CD8-positive, alpha-beta memory T cell (primary cell): ENCODE results near the gene LRRC42. TPM values are rescaled to one million over a fixed set of nuclear protein-coding genes. Genes with fewer than 3 reads are reported as not detected.

Experiments used
- CTCF ChIA-PET: fragments of 350-600 bp; sonication (Branson Sonifier 250); formaldehyde crosslinking; loops from one replicate; lab custom pipeline; 2021; ENCODE audit warnings: antibody characterized with exemption; lab: Charles Lee
- POLR2A ChIA-PET: fragments of 350-600 bp; sonication (Branson Sonifier 250); formaldehyde crosslinking; loops from one replicate; lab custom pipeline; 2021; ENCODE audit warnings: antibody characterized with exemption; lab: Charles Lee
- DNase-seq, 5 donors: peaks; one replicate each; pipeline versions ENCODE4 v3.0.0 to v3.0.0-alpha.2; 2020 to 2022; ENCODE audit warnings: mixed read lengths in 1 of 5
- H3K27ac ChIP-seq: one replicate; pipeline ENCODE4 v1.7.0; 2013; ENCODE audit warnings: low read depth, mild to moderate bottlenecking, low read length, moderate library complexity
- H3K27me3 ChIP-seq: 2 replicates; pipeline ENCODE4 v1.7.0; 2013; ENCODE audit warnings: low read length, mild to moderate bottlenecking; ENCODE audit not compliant: insufficient read depth, poor library complexity, severe bottlenecking
- H3K36me3 ChIP-seq: 2 replicates; pipeline ENCODE4 v1.7.0; 2013; ENCODE audit warnings: mild to moderate bottlenecking, low read length, moderate library complexity; ENCODE audit not compliant: insufficient read depth
- H3K4me1 ChIP-seq: 2 replicates; pipeline ENCODE4 v1.7.0; 2013; ENCODE audit warnings: mild to moderate bottlenecking, low read length, moderate library complexity; ENCODE audit not compliant: insufficient read depth
- H3K4me3 ChIP-seq: 2 replicates; pipeline ENCODE4 v1.7.0; 2013; ENCODE audit warnings: mild to moderate bottlenecking, low read length
- H3K9me3 ChIP-seq: 2 replicates; pipeline ENCODE4 v1.7.0; 2013; ENCODE audit warnings: mild to moderate bottlenecking, low read length
- H3K27ac Mint-ChIP-seq, 8 donors: one replicate each; pipeline ENCODE4 v1.8.0; 2020 to 2021; ENCODE audit warnings: mixed read lengths in 8 of 8, mild to moderate bottlenecking in 6 of 8, inconsistent platforms in 3 of 8, moderate library complexity in 3 of 8
- H3K27me3 Mint-ChIP-seq, 2 donors: one replicate each; pipeline ENCODE4 v1.8.0; 2020 to 2021; ENCODE audit warnings: mixed read lengths in 2 of 2, mild to moderate bottlenecking in 1 of 2, moderate library complexity in 1 of 2
- H3K36me3 Mint-ChIP-seq, 3 donors: one replicate each; pipeline ENCODE4 v1.8.0; 2020 to 2021; ENCODE audit warnings: mixed read lengths in 3 of 3, inconsistent platforms in 1 of 3, mild to moderate bottlenecking in 1 of 3
- H3K4me1 Mint-ChIP-seq, 3 donors: one replicate each; pipeline ENCODE4 v1.8.0; 2020 to 2021; ENCODE audit warnings: mixed read lengths in 3 of 3, inconsistent platforms in 1 of 3, mild to moderate bottlenecking in 1 of 3
- H3K4me3 Mint-ChIP-seq, 7 donors: one replicate each; pipeline ENCODE4 v1.8.0; 2020 to 2021; ENCODE audit warnings: mixed read lengths in 7 of 7, mild to moderate bottlenecking in 6 of 7, moderate library complexity in 4 of 7, inconsistent platforms in 2 of 7
- H3K9me3 Mint-ChIP-seq, 5 donors: one replicate each; pipeline ENCODE4 v1.8.0; 2020 to 2022; ENCODE audit warnings: mixed read lengths in 5 of 5, mild to moderate bottlenecking in 3 of 5, moderate library complexity in 2 of 5, inconsistent platforms in 1 of 5
- polyA plus RNA-seq: library from polyadenylated mRNA; unstranded; fragments of 300-500 nt; fragmentation: Illumina TruSeq; gene quantifications from one replicate; pipeline ENCODE4 v1.2.3, GENCODE V29; 2021
- total RNA-seq, 2 experiments: library from RNA; stranded (reverse); gene quantifications; one replicate each; pipeline ENCODE4 v1.2.3, GENCODE V29; 2021

LRRC42 gene
- total and polyA plus RNA-seq, 3 experiments from 2014 or later, result 8.3 to 25.7 (median 23.6) TPM

GRCh38 chr1:54006508-54006907 is 60.4 kb downstream of the LRRC42 start:
- ChIA-PET CTCF (no interaction called here), POLR2A (no interaction called here)
- DNase-seq, result no peak
- no peaks in the 10 kb centered on the region for H3K9me3 Mint-ChIP-seq
- Histone ChIP-seq H3K36me3 (no peaks in the 10 kb centered on the region), H3K27ac (no peak overlapping the region), H3K4me1 (no peaks in the 10 kb centered on the region), H3K9me3 (no peaks in the 10 kb centered on the region), H3K27me3 (no peaks in the 10 kb centered on the region), H3K4me3 (no peak overlapping the region)
- no peaks in the 10 kb centered on the region for H3K36me3 Mint-ChIP-seq
- H3K27ac Mint-ChIP-seq, result no peak overlapping the region
- no peaks in the 10 kb centered on the region for H3K4me1 Mint-ChIP-seq
- H3K27me3 Mint-ChIP-seq, result peaks cover 9 to 26% of the 10 kb centered on the region in 2 donors
- H3K4me3 Mint-ChIP-seq, result no peak overlapping the region

GRCh38 chr1:54007613-54008012 is 61.5 kb downstream of the LRRC42 start:
- POLR2A ChIA-PET, result no interaction called here
- CTCF ChIA-PET, result no interaction called here
- no peaks in the 10 kb centered on the region for H3K4me1 Mint-ChIP-seq

GRCh38 chr1:54008876-54009275 is 62.7 kb downstream of the LRRC42 start:
- Mint-ChIP-seq H3K27ac (no peak overlapping the region), H3K4me3 (no peak overlapping the region), H3K4me1 (no peaks in the 10 kb centered on the region), H3K27me3 (peaks cover 14 to 39% of the 10 kb centered on the region in 2 donors), H3K9me3 (no peaks in the 10 kb centered on the region), H3K36me3 (no peaks in the 10 kb centered on the region)
- no peaks in the 10 kb centered on the region for H3K9me3 ChIP-seq
- peaks cover 3% of the 10 kb centered on the region for H3K27me3 ChIP-seq
- DNase-seq, result no peak
- no peaks in the 10 kb centered on the region for H3K4me1 ChIP-seq
- H3K4me3 ChIP-seq, result no peak overlapping the region
- CTCF ChIA-PET, result no interaction called here
- H3K36me3 ChIP-seq, result no peaks in the 10 kb centered on the region
- POLR2A ChIA-PET, result no interaction called here
- no peak overlapping the region for H3K27ac ChIP-seq

More at GRCh38 chr1:54007613-54008012, 61.5 kb downstream of the LRRC42 start:
- H3K27me3 ChIP-seq, result no peaks in the 10 kb centered on the region
- H3K36me3 ChIP-seq, result no peaks in the 10 kb centered on the region
- no peaks in the 10 kb centered on the region for H3K4me1 ChIP-seq
- no peak overlapping the region for H3K27ac ChIP-seq
- H3K4me3 ChIP-seq, result no peak overlapping the region
- H3K27ac Mint-ChIP-seq, result no peak overlapping the region
- no peaks in the 10 kb centered on the region for H3K36me3 Mint-ChIP-seq
- no peak for DNase-seq
- peaks cover 12 to 34% of the 10 kb centered on the region in 2 donors for H3K27me3 Mint-ChIP-seq
- no peaks in the 10 kb centered on the region for H3K9me3 ChIP-seq
- no peak overlapping the region for H3K4me3 Mint-ChIP-seq
- H3K9me3 Mint-ChIP-seq, result no peaks in the 10 kb centered on the region

- no peaks in the 10 kb centered on the region for H3K36me3 Mint-ChIP-seq
- H3K27me3 Mint-ChIP-seq, result peaks cover 14 to 39% of the 10 kb centered on the region in 2 donors
- DNase-seq, result no peak
- no peak overlapping the region for H3K4me3 ChIP-seq
- no peak overlapping the region for H3K27ac ChIP-seq
- no peaks in the 10 kb centered on the region for H3K9me3 Mint-ChIP-seq
- no peak overlapping the region for H3K4me3 Mint-ChIP-seq
- H3K27me3 ChIP-seq, result peaks cover 3% of the 10 kb centered on the region
- POLR2A ChIA-PET, result no interaction called here
- H3K4me1 Mint-ChIP-seq, result no peaks in the 10 kb centered on the region
- no peaks in the 10 kb centered on the region for H3K4me1 ChIP-seq
- no peak overlapping the region for H3K27ac Mint-ChIP-seq
- H3K36me3 ChIP-seq, result no peaks in the 10 kb centered on the region
- no peaks in the 10 kb centered on the region for H3K9me3 ChIP-seq
- CTCF ChIA-PET, result no interaction called here
Measured at GRCh38 chr1:54009406-54009805, 63.3 kb downstream of the LRRC42 start.

- Histone ChIP-seq H3K36me3 (no peaks in the 10 kb centered on the region), H3K4me3 (no peak overlapping the region), H3K27ac (no peak overlapping the region), H3K4me1 (no peaks in the 10 kb centered on the region), H3K9me3 (no peaks in the 10 kb centered on the region), H3K27me3 (peaks cover 3% of the 10 kb centered on the region)
- Mint-ChIP-seq H3K36me3 (no peaks in the 10 kb centered on the region), H3K27ac (no peak overlapping the region), H3K4me3 (peak overlapping the region in 1 of 7 donors; percentile 62), H3K9me3 (no peaks in the 10 kb centered on the region), H3K27me3 (peaks cover 14 to 39% of the 10 kb centered on the region in 2 donors), H3K4me1 (no peaks in the 10 kb centered on the region)
- ChIA-PET POLR2A (no interaction called here), CTCF (no interaction called here)
- DNase-seq, result no peak
Measured at GRCh38 chr1:54010415-54011117, 64.4 kb downstream of the LRRC42 start.

GRCh38 chr1:54011316-54012007 is 65.3 kb downstream of the LRRC42 start:
- Mint-ChIP-seq H3K27ac (peak overlapping the region in 1 of 8 donors; percentile 38), H3K36me3 (no peaks in the 10 kb centered on the region), H3K9me3 (no peaks in the 10 kb centered on the region), H3K4me3 (no peak overlapping the region), H3K27me3 (peaks cover 14 to 43% of the 10 kb centered on the region in 2 donors), H3K4me1 (no peaks in the 10 kb centered on the region)
- Histone ChIP-seq H3K36me3 (no peaks in the 10 kb centered on the region), H3K27ac (no peak overlapping the region), H3K9me3 (no peaks in the 10 kb centered on the region), H3K4me1 (no peaks in the 10 kb centered on the region), H3K4me3 (no peak overlapping the region), H3K27me3 (peaks cover 3% of the 10 kb centered on the region)
- ChIA-PET CTCF (no interaction called here), POLR2A (no interaction called here)
- no peak for DNase-seq

- H3K9me3 ChIP-seq, result no peaks in the 10 kb centered on the region
- no peaks in the 10 kb centered on the region for H3K36me3 ChIP-seq
- Mint-ChIP-seq H3K4me3 (no peak overlapping the region), H3K36me3 (no peaks in the 10 kb centered on the region), H3K4me1 (no peaks in the 10 kb centered on the region), H3K27ac (no peak overlapping the region), H3K9me3 (no peaks in the 10 kb centered on the region), H3K27me3 (peaks cover 14 to 45% of the 10 kb centered on the region in 2 donors)
- peaks cover 3% of the 10 kb centered on the region for H3K27me3 ChIP-seq
- ChIA-PET POLR2A (no interaction called here), CTCF (no interaction called here)
- no peak for DNase-seq
- H3K4me3 ChIP-seq, result no peak overlapping the region
- no peaks in the 10 kb centered on the region for H3K4me1 ChIP-seq
- H3K27ac ChIP-seq, result no peak overlapping the region
Measured at GRCh38 chr1:54012008-54012325, 65.8 kb downstream of the LRRC42 start.

GRCh38 chr1:54012863-54013262 is 66.7 kb downstream of the LRRC42 start:
- POLR2A ChIA-PET, result interaction anchor here (0.6 kb wide), 1 partner anchor 1206 kb away, joined by 3 read pairs; no protein-coding TSS in a partner anchor

More at GRCh38 chr1:54012863-54013262, 66.7 kb downstream of the LRRC42 start:
- H3K9me3 Mint-ChIP-seq, result no peaks in the 10 kb centered on the region
- Histone ChIP-seq H3K4me1 (no peaks in the 10 kb centered on the region), H3K4me3 (no peak overlapping the region), H3K36me3 (no peaks in the 10 kb centered on the region), H3K9me3 (no peaks in the 10 kb centered on the region), H3K27me3 (peaks cover 3% of the 10 kb centered on the region), H3K27ac (no peak overlapping the region)
- H3K27ac Mint-ChIP-seq, result no peak overlapping the region
- H3K4me1 Mint-ChIP-seq, result no peaks in the 10 kb centered on the region
- CTCF ChIA-PET, result no interaction called here
- no peaks in the 10 kb centered on the region for H3K36me3 Mint-ChIP-seq
- H3K27me3 Mint-ChIP-seq, result peaks cover 14 to 52% of the 10 kb centered on the region in 2 donors
- no peak overlapping the region for H3K4me3 Mint-ChIP-seq
- DNase-seq, result no peak
